Thoracic aorta (tissue), 2 donors: ENCODE data around the gene RNPEP. TPM values are rescaled to one million over a fixed set of nuclear protein-coding genes. Genes with fewer than 3 reads are reported as not detected.

Experiments
- ATAC-seq: fragments of 150-250 bp; one replicate; pipeline ENCODE4 v1.8.0; 2017; ENCODE audit warnings: low read depth; ENCODE audit not compliant: insufficient number of reproducible peaks, low FRiP score
- DNase-seq: peaks from one replicate; pipeline ENCODE4 v3.0.0-alpha.2; 2020; ENCODE audit warnings: low spot score
- H3K27ac ChIP-seq, 2 donors: fragments of 200-600 bp; sonication (generic); 1 replicate in 1 of 2; 2 replicates in 1 of 2; pipeline ENCODE4 v1.5.1; 2016; ENCODE audit warnings: mild to moderate bottlenecking in 2 of 2, moderate library complexity in 2 of 2
- H3K27me3 ChIP-seq: fragments of 200-600 bp; sonication (generic); replicated peaks from 2 replicates; pipeline ENCODE4 v1.6.0; 2016; ENCODE audit warnings: mild to moderate bottlenecking; ENCODE audit not compliant: insufficient read depth
- H3K36me3 ChIP-seq: fragments of 200-600 bp; sonication (generic); one replicate; pipeline ENCODE4 v1.5.1; 2016
- H3K4me1 ChIP-seq, 2 donors: fragments of 200-600 bp; sonication (generic); 1 replicate in 1 of 2; 2 replicates in 1 of 2; pipeline versions ENCODE4 v1.5.1 to v1.6.0; 2016; ENCODE audit warnings: low read depth in 2 of 2, mild to moderate bottlenecking in 1 of 2; ENCODE audit not compliant: control insufficient read depth in 1 of 2
- H3K4me3 ChIP-seq: fragments of 200-600 bp; sonication (generic); 2 replicates; pipeline ENCODE4 v1.5.1; 2016; ENCODE audit warnings: mild to moderate bottlenecking
- H3K9me3 ChIP-seq: fragments of 200-600 bp; sonication (generic); 2 replicates; pipeline ENCODE4 v1.5.1; 2016
- total RNA-seq, 2 donors: library from RNA; depleted of rRNA; stranded (reverse); fragments of >200 nt; gene quantifications; one replicate each; pipeline versions ENCODE4 v1.1.0 to v1.2.3, GENCODE V29; 2016
- TF ChIP-seq, protein P1 (sequence below): fragments of 200-600 bp; sonication (generic); IDR thresholded peaks from one replicate; pipeline ENCODE4 v1.5.1; 2019; ENCODE audit warnings: antibody characterized with exemption

Gene RNPEP
- total RNA-seq, 2 donors from 2014 or later = 46.3 to 58.2 TPM

DNA sequence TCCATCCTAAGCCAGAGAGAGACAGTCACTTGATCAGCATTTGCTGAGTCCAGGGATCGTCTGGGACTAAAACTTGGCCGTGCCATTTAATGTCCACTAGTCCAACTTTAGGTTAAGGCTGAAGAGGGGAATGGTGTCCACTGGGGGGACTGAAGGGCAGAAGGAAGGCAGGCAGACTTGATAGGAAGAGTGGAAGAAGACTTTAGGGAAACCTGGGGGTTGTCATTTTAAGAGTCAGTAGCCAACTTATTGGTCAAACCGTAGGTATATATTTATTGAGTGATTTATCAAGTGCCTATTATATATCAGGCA, 34.8 kb upstream of the RNPEP start:
- Histone ChIP-seq H3K36me3 (peaks cover 19% of the 10 kb centered on the region), H3K4me3 (peak overlapping the region; percentile 88), H3K27ac (peak overlapping the region; percentile 98 to 100), H3K9me3 (no peaks in the 10 kb centered on the region), H3K27me3 (no peaks in the 10 kb centered on the region), H3K4me1 (peaks cover 8 to 25% of the 10 kb centered on the region in 2 donors)
- TF ChIP-seq, protein P1, sequence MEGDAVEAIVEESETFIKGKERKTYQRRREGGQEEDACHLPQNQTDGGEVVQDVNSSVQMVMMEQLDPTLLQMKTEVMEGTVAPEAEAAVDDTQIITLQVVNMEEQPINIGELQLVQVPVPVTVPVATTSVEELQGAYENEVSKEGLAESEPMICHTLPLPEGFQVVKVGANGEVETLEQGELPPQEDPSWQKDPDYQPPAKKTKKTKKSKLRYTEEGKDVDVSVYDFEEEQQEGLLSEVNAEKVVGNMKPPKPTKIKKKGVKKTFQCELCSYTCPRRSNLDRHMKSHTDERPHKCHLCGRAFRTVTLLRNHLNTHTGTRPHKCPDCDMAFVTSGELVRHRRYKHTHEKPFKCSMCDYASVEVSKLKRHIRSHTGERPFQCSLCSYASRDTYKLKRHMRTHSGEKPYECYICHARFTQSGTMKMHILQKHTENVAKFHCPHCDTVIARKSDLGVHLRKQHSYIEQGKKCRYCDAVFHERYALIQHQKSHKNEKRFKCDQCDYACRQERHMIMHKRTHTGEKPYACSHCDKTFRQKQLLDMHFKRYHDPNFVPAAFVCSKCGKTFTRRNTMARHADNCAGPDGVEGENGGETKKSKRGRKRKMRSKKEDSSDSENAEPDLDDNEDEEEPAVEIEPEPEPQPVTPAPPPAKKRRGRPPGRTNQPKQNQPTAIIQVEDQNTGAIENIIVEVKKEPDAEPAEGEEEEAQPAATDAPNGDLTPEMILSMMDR = no peak
- ATAC-seq (no peak), DNase-seq (no peak)

DNA sequence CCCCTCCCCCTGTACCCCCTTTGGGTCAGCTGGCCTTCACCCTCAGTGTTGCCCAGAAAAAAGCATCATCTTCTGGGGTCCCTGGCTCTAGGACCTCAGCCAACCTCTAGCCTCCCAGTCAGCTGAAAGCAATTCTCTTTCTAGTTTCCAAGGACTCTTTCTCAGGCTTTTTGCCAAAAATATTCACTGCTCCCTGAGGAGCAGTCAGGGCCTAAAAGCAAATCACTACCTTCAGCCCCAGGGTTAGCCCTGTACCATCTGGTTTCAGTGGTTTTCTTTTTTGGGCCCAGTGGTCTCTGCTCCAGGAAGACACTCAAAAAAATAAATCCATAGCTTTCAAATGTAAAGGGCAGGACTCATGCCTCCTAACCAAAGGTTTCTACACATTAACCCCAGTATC, 33.0 kb upstream of the RNPEP start:
- peaks cover 11 to 29% of the 10 kb centered on the region in 2 donors for H3K4me1 ChIP-seq
- ATAC-seq (no peak), DNase-seq (no peak)
- TF ChIP-seq, protein P1 = no peak
- no peak overlapping the region for H3K4me3 ChIP-seq
- peak overlapping the region; percentile 76 to 78 for H3K27ac ChIP-seq
- H3K9me3 ChIP-seq = no peaks in the 10 kb centered on the region
- H3K27me3 ChIP-seq = no peaks in the 10 kb centered on the region
- H3K36me3 ChIP-seq = peaks cover under 1% of the 10 kb centered on the region

DNA sequence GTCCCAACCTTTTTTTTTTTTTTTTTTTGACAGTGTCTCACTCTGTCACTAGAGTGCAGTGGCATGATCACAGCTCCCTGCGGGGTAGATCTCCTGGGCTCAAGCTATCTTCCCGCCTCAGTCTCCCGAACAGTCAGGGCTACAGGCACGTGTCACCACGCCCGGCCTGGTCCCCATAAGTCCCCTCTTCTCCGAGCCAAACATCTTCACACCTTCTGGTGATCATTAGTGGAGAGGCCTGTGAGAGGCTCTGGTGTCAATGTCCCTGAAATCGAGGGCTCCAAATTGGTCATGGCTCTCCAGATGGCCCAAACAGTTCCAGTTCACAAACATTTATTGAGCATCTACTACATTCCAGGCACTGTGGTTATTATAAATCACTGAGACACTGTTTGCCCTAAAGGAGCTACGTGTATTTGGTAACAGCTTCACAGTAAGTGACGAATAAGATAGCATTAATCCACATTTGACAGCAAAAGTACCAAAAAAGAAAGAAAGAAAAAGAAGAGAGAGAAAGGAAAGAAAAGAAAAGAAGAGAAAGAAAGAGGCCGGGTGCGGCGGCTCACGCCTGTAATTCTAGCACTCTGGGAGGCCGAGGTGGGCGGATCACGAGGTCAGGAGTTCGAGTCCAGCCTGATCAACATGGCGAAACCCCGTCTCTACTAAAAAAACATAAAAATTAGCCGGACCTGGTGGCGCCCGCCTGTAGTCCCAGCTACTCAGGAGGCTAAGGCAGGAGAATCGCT, 28.0 kb upstream of the RNPEP start:
- peak overlapping the region; percentile 91 to 97 for H3K27ac ChIP-seq
- ATAC-seq = no peak
- H3K27me3 ChIP-seq = no peaks in the 10 kb centered on the region

DNA sequence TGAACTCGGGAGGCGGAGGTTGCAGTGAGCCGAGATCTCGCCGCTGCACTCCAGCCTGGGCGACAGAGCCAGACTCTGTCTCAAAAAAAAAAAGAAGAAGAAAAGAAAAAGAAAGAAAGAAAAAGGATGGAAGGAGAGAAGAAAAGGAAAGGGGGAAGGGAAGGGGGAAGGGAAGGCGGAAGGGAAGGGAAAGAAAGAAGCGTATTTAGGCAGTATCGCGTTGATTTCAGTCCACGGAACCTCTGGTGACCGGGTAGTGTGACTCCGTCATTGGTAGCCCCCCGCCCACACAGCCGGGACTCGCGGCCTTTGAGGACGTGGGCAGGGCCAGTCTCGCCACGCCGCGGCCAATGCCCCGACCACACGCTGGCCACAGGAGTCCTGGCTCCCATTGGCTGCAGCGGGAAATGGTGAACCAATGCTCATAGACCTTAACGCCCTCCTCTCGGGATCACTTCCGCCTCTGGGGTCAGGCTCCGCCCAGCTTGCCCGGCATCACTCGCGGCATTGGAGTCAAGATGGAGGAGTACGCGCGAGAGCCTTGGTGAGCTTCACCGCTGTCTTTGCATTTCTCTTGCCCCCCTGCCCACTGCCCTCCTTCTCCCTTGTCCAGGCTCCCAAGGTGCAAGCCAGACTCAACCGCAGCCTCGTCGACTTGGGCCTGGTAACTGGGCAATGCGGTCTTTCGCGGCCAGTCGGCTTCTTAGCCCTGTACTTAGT, 27.3 kb upstream of the RNPEP start, which contains the start of gene TIMM17A:
TIMM17A (plus strand) TSS at position 495 of the 720 bp plus-strand sequence; CDS start at position 519, 24 bp downstream.
- peak; percentile 92 for DNase-seq
- H3K27ac ChIP-seq = peak within 1 kb of the TSS; percentile 91 to 97
- no peaks in the 10 kb centered on the region for H3K27me3 ChIP-seq
- peak; percentile 94 for ATAC-seq
- TF ChIP-seq, protein P1 = no peak
- H3K4me3 ChIP-seq = peak within 1 kb of the TSS; percentile 72
- H3K4me1 ChIP-seq = peaks cover 14 to 22% of the 10 kb centered on the region in 2 donors
- peaks cover 14% of the 10 kb centered on the region for H3K36me3 ChIP-seq
- no peaks in the 10 kb centered on the region for H3K9me3 ChIP-seq

More for the DNA sequence above, 28.0 kb upstream of the RNPEP start:
- no peak for DNase-seq
- peak overlapping the region; percentile 72 for H3K4me3 ChIP-seq
- peaks cover 19 to 29% of the 10 kb centered on the region in 2 donors for H3K4me1 ChIP-seq
- TF ChIP-seq, protein P1 = no peak
- no peaks in the 10 kb centered on the region for H3K9me3 ChIP-seq
- H3K36me3 ChIP-seq = peaks cover 14% of the 10 kb centered on the region

DNA sequence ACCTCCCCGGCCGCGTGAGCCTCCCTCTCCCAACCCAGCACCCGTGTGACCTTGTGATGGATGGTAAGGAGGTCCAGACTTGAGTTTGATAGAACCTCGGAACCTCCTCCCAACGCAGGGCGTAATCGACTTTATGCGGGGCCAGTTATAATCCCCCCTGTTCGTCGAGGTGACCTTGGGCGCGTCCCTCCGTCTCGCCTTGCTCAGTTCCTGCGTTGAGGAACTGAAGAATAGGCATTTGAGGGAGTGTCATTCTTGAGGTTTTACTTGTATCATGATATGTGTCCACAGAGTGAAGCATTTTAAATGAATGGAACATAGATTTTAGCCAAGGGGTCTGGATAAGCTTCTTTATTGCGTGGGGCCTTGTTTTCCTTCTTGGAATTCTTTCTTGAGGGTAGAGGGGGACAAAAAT, 26.7 kb upstream of the RNPEP start:
- DNase-seq (no peak), ATAC-seq (no peak)
- Histone ChIP-seq H3K36me3 (peaks cover 16% of the 10 kb centered on the region), H3K27ac (peak overlapping the region; percentile 91 to 97), H3K4me1 (peaks cover 14 to 20% of the 10 kb centered on the region in 2 donors), H3K27me3 (no peaks in the 10 kb centered on the region), H3K4me3 (peak overlapping the region; percentile 72), H3K9me3 (no peaks in the 10 kb centered on the region)
- TF ChIP-seq, protein P1 = no peak
